Aorta (tissue), 5 donors: Measurements from ENCODE around the gene COX14. TPM values are rescaled to one million over a fixed set of nuclear protein-coding genes. Genes with fewer than 3 reads are reported as not detected.

Experiments
- ATAC-seq: fragments of 200-7000 bp; cut with Tn5 transposase; one replicate; pipeline ENCODE4 v1.9.1; 2022; ENCODE audit warnings: moderate library complexity; ENCODE audit not compliant: low FRiP score
- DNase-seq, 2 donors: peaks; one replicate each; pipeline ENCODE4 v3.0.0-alpha.2; 2020
- H3K27ac ChIP-seq, 2 donors: one replicate each; pipeline ENCODE4 v1.5.1; 2013; ENCODE audit warnings: low read length in 2 of 2, mild to moderate bottlenecking in 2 of 2, moderate library complexity in 2 of 2, control low read depth in 1 of 2, inconsistent platforms in 1 of 2, low read depth in 1 of 2
- H3K27me3 ChIP-seq, 2 donors: one replicate each; pipeline ENCODE4 v1.6.1; 2013; ENCODE audit warnings: control low read depth in 1 of 2, low read length in 1 of 2, mild to moderate bottlenecking in 1 of 2, moderate library complexity in 1 of 2; ENCODE audit not compliant: insufficient read depth in 2 of 2, control insufficient read depth in 1 of 2
- H3K36me3 ChIP-seq, 2 donors: one replicate each; pipeline ENCODE4 v1.6.1; 2013; ENCODE audit warnings: control low read depth in 1 of 2, low read length in 1 of 2, mild to moderate bottlenecking in 1 of 2; ENCODE audit not compliant: insufficient read depth in 2 of 2, control insufficient read depth in 1 of 2
- H3K4me1 ChIP-seq, 2 donors: one replicate each; pipeline ENCODE4 v1.6.1; 2013; ENCODE audit warnings: low read length in 2 of 2, control low read depth in 1 of 2, mild to moderate bottlenecking in 1 of 2, moderate library complexity in 1 of 2; ENCODE audit not compliant: insufficient read depth in 2 of 2, control insufficient read depth in 1 of 2
- H3K4me3 ChIP-seq, 2 donors: one replicate each; pipeline ENCODE4 v1.5.1; 2013; ENCODE audit warnings: low read length in 2 of 2, control low read depth in 1 of 2, mild to moderate bottlenecking in 1 of 2
- H3K9me3 ChIP-seq: one replicate; pipeline ENCODE4 v1.6.1; 2013; ENCODE audit warnings: mild to moderate bottlenecking, low read length; ENCODE audit not compliant: control insufficient read depth
- WGBS, 2 donors: extraction: QIAGEN DNeasy Blood & Tissue Kit; methylation state at CpG; one replicate each; pipeline ENCODE4 v1.1.7; 2013; 5-methylcytosine and 5-hydroxymethylcytosine counted together
- intact Hi-C, 2 donors: fragments of 100-400 bp; cut with DNase I; formaldehyde crosslinking; loops; one replicate each; pipeline versions ENCODE4 v1.14.2 to v1.15.0; 2022
- polyA plus RNA-seq, 2 donors: library from polyadenylated mRNA; stranded (reverse); fragments of 200-250 nt; gene quantifications; one replicate each; pipeline ENCODE4 v1.2.3, GENCODE V29; 2013
- total RNA-seq, 2 donors: library from RNA; stranded (reverse); fragmentation: NEBNext Ultra II Directional; extraction: Animal tissue kit (Norgen Biotek cat#: 25700); gene quantifications; one replicate each; pipeline ENCODE4 v1.2.1, GENCODE V29; 2021
- donor health status: healthy with polysubstance abuse.
- donor health status: Bipolar disorder and iron deficiency.
- donor health status: DM: no; HTN: no; CAD: no.
- donor health status: DM: no; HTN: no; CAD: no.
- donor health status: DM: yes; HTN: yes; CAD: no.

COX14 gene
- total and polyA plus RNA-seq, 4 donors, result 49.3 to 214 (median 73.1) TPM

- Histone ChIP-seq H3K4me3 (no peak overlapping the region), H3K27me3 (no peaks in the 10 kb centered on the region), H3K27ac (peak overlapping the region in 1 of 2 donors; percentile 90), H3K4me1 (peaks cover 0 to 2% of the 10 kb centered on the region in 2 donors), H3K36me3 (no peaks in the 10 kb centered on the region), H3K9me3 (no peaks in the 10 kb centered on the region)
- intact Hi-C loops, result no loop called here
- DNase-seq (no peak), ATAC-seq (no peak)
- WGBS, 2 donors, result 83 to 94% methylated on average over 3 of the region's 3 CpGs
Measured at GRCh38 chr12:50109319-50109718, 2.7 kb upstream of the COX14 start.

- H3K4me3 ChIP-seq, result no peak overlapping the region
- no peaks in the 10 kb centered on the region for H3K27me3 ChIP-seq
- ATAC-seq (no peak), DNase-seq (peak; percentile 78 to 83)
- peaks cover 0 to 2% of the 10 kb centered on the region in 2 donors for H3K4me1 ChIP-seq
- no peaks in the 10 kb centered on the region for H3K9me3 ChIP-seq
- WGBS, 2 donors, result 2 to 6% methylated on average over 8 of the region's 8 CpGs
- intact Hi-C loops, result loop anchor here in 1 of 2 donors (2.0 kb wide), 1 partner anchor 21 kb away; no protein-coding TSS in a partner anchor
- peak overlapping the region; percentile 62 to 90 for H3K27ac ChIP-seq
- H3K36me3 ChIP-seq, result no peaks in the 10 kb centered on the region
Measured at GRCh38 chr12:50110127-50110761, 1.8 kb upstream of the COX14 start.

GRCh38 chr12:50110762-50111351 lies 1.2 kb upstream of the COX14 start:
- Histone ChIP-seq H3K36me3 (no peaks in the 10 kb centered on the region), H3K27ac (peak overlapping the region; percentile 62 to 90), H3K27me3 (no peaks in the 10 kb centered on the region), H3K4me3 (no peak overlapping the region), H3K9me3 (no peaks in the 10 kb centered on the region), H3K4me1 (peaks cover 0 to 2% of the 10 kb centered on the region in 2 donors)
- intact Hi-C loops, result loop anchor here (1.0 to 2.0 kb wide), 2 partner anchors 22 to 56 kb away; partner anchors contain the start of gene CERS5 (in 1 of the 2)
- WGBS, 2 donors, result 5 to 6% methylated on average over 7 of the region's 7 CpGs
- ATAC-seq (peak; percentile 8), DNase-seq (peak; percentile 84 to 86)

- ATAC-seq (peak; percentile 3), DNase-seq (no peak)
- 4 to 7% methylated on average over 19 of the region's 19 CpGs for WGBS, 2 donors
- Histone ChIP-seq H3K4me1 (peaks cover 0 to 2% of the 10 kb centered on the region in 2 donors), H3K9me3 (no peaks in the 10 kb centered on the region), H3K4me3 (no peak overlapping the region), H3K36me3 (no peaks in the 10 kb centered on the region), H3K27ac (peak overlapping the region; percentile 62 to 90), H3K27me3 (no peaks in the 10 kb centered on the region)
- intact Hi-C loops, result loop anchor here (1.0 to 2.0 kb wide), 2 partner anchors 23 to 56 kb away; partner anchors contain the start of gene CERS5 (in 1 of the 2)
Measured at GRCh38 chr12:50111395-50111692, 692 bp upstream of the COX14 start.

GRCh38 chr12:50112456-50113218 lies 601 bp downstream of the COX14 start:
- DNase-seq, result no peak

GRCh38 chr12:50117057-50117622 lies 5.1 kb downstream of the COX14 start:
- intact Hi-C loops, result no loop called here
- DNase-seq (no peak), ATAC-seq (peak; percentile 76)
- Histone ChIP-seq H3K9me3 (no peaks in the 10 kb centered on the region), H3K27ac (peak overlapping the region in 1 of 2 donors; percentile 26), H3K36me3 (peaks cover 0 to 4% of the 10 kb centered on the region in 2 donors), H3K4me3 (no peak overlapping the region), H3K4me1 (peaks cover 2 to 4% of the 10 kb centered on the region in 2 donors), H3K27me3 (no peaks in the 10 kb centered on the region)
- 40 to 43% methylated on average over 6 of the region's 6 CpGs for WGBS, 2 donors

More at GRCh38 chr12:50112456-50113218, 601 bp downstream of the COX14 start:
- intact Hi-C loops, result loop anchor here in 1 of 2 donors (1.0 kb wide), 1 partner anchor 54 kb away; no protein-coding TSS in a partner anchor
- H3K9me3 ChIP-seq, result no peaks in the 10 kb centered on the region
- H3K4me1 ChIP-seq, result peaks cover 2% of the 10 kb centered on the region in 2 donors
- H3K27me3 ChIP-seq, result no peaks in the 10 kb centered on the region
- no peaks in the 10 kb centered on the region for H3K36me3 ChIP-seq
- peak overlapping the region; percentile 87 to 94 for H3K27ac ChIP-seq
- H3K4me3 ChIP-seq, result peak overlapping the region; percentile 45 to 68
- ATAC-seq, result peak; percentile 1
- WGBS, 2 donors, result 16 to 23% methylated on average over 26 of the region's 26 CpGs

GRCh38 chr12:50119387-50119786 lies 7.4 kb downstream of the COX14 start:
- H3K27me3 ChIP-seq, result no peaks in the 10 kb centered on the region
- no peak for ATAC-seq
- DNase-seq, result no peak
- H3K27ac ChIP-seq, result no peak overlapping the region
- WGBS, 2 donors, result 96 to 99% methylated on average over 2 of the region's 2 CpGs
- H3K4me3 ChIP-seq, result no peak overlapping the region
- H3K4me1 ChIP-seq, result peaks cover 0 to 4% of the 10 kb centered on the region in 2 donors
- intact Hi-C loops, result no loop called here
- no peaks in the 10 kb centered on the region for H3K9me3 ChIP-seq
- peaks cover 4% of the 10 kb centered on the region in 2 donors for H3K36me3 ChIP-seq

- no peak for ATAC-seq
- intact Hi-C loops, result no loop called here
- H3K9me3 ChIP-seq, result no peaks in the 10 kb centered on the region
Measured at GRCh38 chr12:50120521-50120920, 8.5 kb downstream of the COX14 start.

More at GRCh38 chr12:50120521-50120920, 8.5 kb downstream of the COX14 start:
- DNase-seq, result no peak
- H3K36me3 ChIP-seq, result peaks cover 4% of the 10 kb centered on the region in 2 donors
- WGBS, 2 donors, result 88 to 89% methylated on average over 3 of the region's 3 CpGs
- H3K4me3 ChIP-seq, result no peak overlapping the region
- peaks cover 3 to 4% of the 10 kb centered on the region in 2 donors for H3K4me1 ChIP-seq
- no peak overlapping the region for H3K27ac ChIP-seq
- H3K27me3 ChIP-seq, result no peaks in the 10 kb centered on the region
